Forelimb muscle (tissue), 1 donor: ENCODE results near the gene RPP30. TPM values are rescaled to one million over a fixed set of nuclear protein-coding genes. Genes with fewer than 3 reads are reported as not detected.

Experiments
- DNase-seq: peaks from one replicate; pipeline ENCODE4 v3.0.0-alpha.2; 2013; ENCODE audit warnings: low read depth
- polyA plus RNA-seq: library from polyadenylated mRNA; unstranded; fragments of 120-200 nt; gene quantifications from one replicate; pipeline ENCODE4 v1.2.1, GENCODE V29; 2013; ENCODE audit not compliant: insufficient read length

Gene RPP30
- 29.4 TPM for polyA plus RNA-seq

GRCh38 chr10:90871766-90872647 lies at the start of gene RPP30:
Gene RPP30 (plus strand): TSS chr10:90871974. CDS start chr10:90871987, 13 bp downstream.
- no peak for DNase-seq

GRCh38 chr10:90822508-90822907 lies 49.3 kb upstream of the RPP30 start:
- no peak for DNase-seq

GRCh38 chr10:90832111-90832510 lies 39.7 kb upstream of the RPP30 start:
- DNase-seq = no peak

- DNase-seq = no peak
Observed at GRCh38 chr10:90834326-90834725, 37.4 kb upstream of the RPP30 start.

- DNase-seq = no peak
Observed at GRCh38 chr10:90837486-90837885, 34.3 kb upstream of the RPP30 start.

- DNase-seq = no peak
Observed at GRCh38 chr10:90842725-90843124, 29.0 kb upstream of the RPP30 start.

- no peak for DNase-seq
Observed at GRCh38 chr10:90845726-90846125, 26.0 kb upstream of the RPP30 start.

GRCh38 chr10:90846746-90847145 lies 25.0 kb upstream of the RPP30 start:
- DNase-seq = no peak

- no peak for DNase-seq
Observed at GRCh38 chr10:90847436-90847835, 24.3 kb upstream of the RPP30 start.

GRCh38 chr10:90849956-90850749 lies 21.6 kb upstream of the RPP30 start:
- DNase-seq = no peak

GRCh38 chr10:90855126-90855525 lies 16.6 kb upstream of the RPP30 start:
- DNase-seq = no peak

- no peak for DNase-seq
Observed at GRCh38 chr10:90856261-90856660, 15.5 kb upstream of the RPP30 start.

GRCh38 chr10:90856964-90857634 lies 14.7 kb upstream of the RPP30 start:
- DNase-seq = no peak

GRCh38 chr10:90857635-90858460 lies 13.9 kb upstream of the RPP30 start, which contains the start of gene HTR7:
Gene HTR7 (minus strand): TSS chr10:90858039. CDS start chr10:90857671, 368 bp downstream.
- DNase-seq = no peak

- no peak for DNase-seq
Observed at GRCh38 chr10:90858461-90858968, 13.3 kb upstream of the RPP30 start.

- DNase-seq = no peak
Observed at GRCh38 chr10:90859321-90859751, 12.4 kb upstream of the RPP30 start.

- no peak for DNase-seq
Observed at GRCh38 chr10:90860790-90861189, 11.0 kb upstream of the RPP30 start.

- DNase-seq = no peak
Observed at GRCh38 chr10:90862908-90863514, 8.8 kb upstream of the RPP30 start.

- no peak for DNase-seq
Observed at GRCh38 chr10:90865401-90865800, 6.4 kb upstream of the RPP30 start.

GRCh38 chr10:90866050-90866598 lies 5.7 kb upstream of the RPP30 start:
- DNase-seq = no peak
